Fibroblast of skin of back (primary cell): Measurements from ENCODE around the gene LSM12.

Experiments
- DNase-seq: peaks from one replicate; pipeline ENCODE4 v3.0.0-alpha.2; 2013

Gene LSM12

DNA sequence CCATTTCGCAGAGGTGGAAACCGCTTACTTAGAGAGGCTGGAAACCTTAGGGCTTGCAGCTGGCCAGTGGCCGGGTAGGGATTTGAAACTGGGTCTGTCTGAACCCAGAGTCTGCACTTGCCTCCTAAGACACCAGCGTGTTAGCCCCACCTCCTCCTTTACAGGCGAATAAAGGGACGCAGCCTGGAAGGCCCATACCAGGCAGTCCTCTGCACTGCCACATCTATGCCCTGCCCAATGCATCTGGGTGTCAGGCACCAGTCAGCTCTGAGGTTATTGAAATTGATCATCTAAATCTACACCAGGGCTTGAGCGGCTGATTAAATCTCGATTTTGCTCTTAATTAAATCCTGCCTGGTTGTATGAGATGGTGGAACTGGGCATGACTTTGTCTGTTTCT, 82.0 kb downstream of the LSM12 start:
- no peak for DNase-seq
